SK-N-SH treated with all-trans-retinoic acid at 6 μM for 48 hours (cell line): ENCODE results near the gene PAQR5.

Source experiments
- ATAC-seq: fragments of 200-7000 bp; cut with Tn5 transposase; 3 replicates; pipeline ENCODE4 v1.9.1; 2020; ENCODE audit warnings: mild to moderate bottlenecking, moderate library complexity
- ARNTL ChIP-seq: fragments of 450-650 bp; formaldehyde crosslinking; IDR thresholded peaks from 2 replicates; pipeline ENCODE4 v1.5.0; 2020; ENCODE audit warnings: low read depth, mild to moderate bottlenecking, moderate library complexity, borderline replicate concordance
- BACH2 ChIP-seq: fragments of 250-450 bp; sonication (Bioruptor Pico); IDR thresholded peaks from 2 replicates; pipeline ENCODE4 v1.9.0; 2021; ENCODE audit warnings: mild to moderate bottlenecking, borderline replicate concordance
- CREB5 ChIP-seq: fragments of 250-450 bp; sonication (Bioruptor Pico); IDR thresholded peaks from 2 replicates; pipeline ENCODE4 v1.5.1; 2020; ENCODE audit warnings: low read depth, mild to moderate bottlenecking, moderate library complexity
- CSDC2 ChIP-seq: fragments of 250-450 bp; sonication (Bioruptor Pico); IDR thresholded peaks from 2 replicates; pipeline ENCODE4 v1.5.0; 2020; ENCODE audit warnings: mild to moderate bottlenecking, moderate library complexity
- CSRNP3 ChIP-seq: fragments of 250-450 bp; sonication (Bioruptor Pico); IDR thresholded peaks from 2 replicates; pipeline ENCODE4 v1.5.1; 2021; ENCODE audit warnings: mild to moderate bottlenecking, moderate library complexity
- ESRRG ChIP-seq: fragments of 250-450 bp; sonication (Bioruptor Pico); IDR thresholded peaks from 2 replicates; pipeline ENCODE4 v1.6.1; 2021; ENCODE audit warnings: mild to moderate bottlenecking
- ISL1 ChIP-seq: fragments of 250-450 bp; sonication (Bioruptor Pico); IDR thresholded peaks from 2 replicates; pipeline ENCODE4 v2.1.2; 2022; ENCODE audit warnings: mild to moderate bottlenecking, moderate library complexity
- OSR1 ChIP-seq: fragments of 250-450 bp; sonication (Bioruptor Pico); IDR thresholded peaks from 2 replicates; pipeline ENCODE4 v1.8.0; 2022; ENCODE audit warnings: moderate library complexity, mild to moderate bottlenecking, inconsistent platforms
- PATZ1 ChIP-seq: fragments of 250-450 bp; sonication (Bioruptor Pico); IDR thresholded peaks from 2 replicates; pipeline ENCODE4 v1.8.0; 2020; ENCODE audit warnings: mild to moderate bottlenecking, moderate library complexity, borderline replicate concordance
- POU6F1 ChIP-seq: fragments of 250-450 bp; sonication (Bioruptor Pico); IDR thresholded peaks from 2 replicates; pipeline ENCODE4 v1.8.0; 2021; ENCODE audit warnings: low read depth, mild to moderate bottlenecking, moderate library complexity, borderline replicate concordance
- RARB ChIP-seq: fragments of 250-450 bp; sonication (Bioruptor Pico); IDR thresholded peaks from 2 replicates; pipeline ENCODE4 v1.8.0; 2021; ENCODE audit warnings: mild to moderate bottlenecking, moderate library complexity
- SNAI2 ChIP-seq: fragments of 250-450 bp; sonication (Bioruptor Pico); IDR thresholded peaks from 2 replicates; pipeline ENCODE4 v1.5.0; 2020; ENCODE audit warnings: mild to moderate bottlenecking, moderate library complexity
- TCF4 ChIP-seq: fragments of 250-450 bp; sonication (Bioruptor Pico); IDR thresholded peaks from 2 replicates; pipeline ENCODE4 v1.8.0; 2021; ENCODE audit warnings: mild to moderate bottlenecking, moderate library complexity, borderline replicate concordance
- TOX ChIP-seq: fragments of 250-450 bp; sonication (Bioruptor Pico); IDR thresholded peaks from 2 replicates; pipeline ENCODE4 v1.8.0; 2021; ENCODE audit warnings: mild to moderate bottlenecking, moderate library complexity, borderline replicate concordance
- TSHZ2 ChIP-seq: fragments of 250-450 bp; sonication (Bioruptor Pico); IDR thresholded peaks from 2 replicates; pipeline ENCODE4 v1.5.0; 2020; ENCODE audit warnings: mild to moderate bottlenecking, moderate library complexity
- ZC3H10 ChIP-seq: fragments of 250-450 bp; sonication (Bioruptor Pico); IDR thresholded peaks from 2 replicates; pipeline ENCODE4 v1.5.1; 2021; ENCODE audit warnings: mild to moderate bottlenecking, moderate library complexity
- ZFP3 ChIP-seq: fragments of 250-450 bp; sonication (Bioruptor Pico); IDR thresholded peaks from 2 replicates; pipeline ENCODE4 v1.5.0; 2020; ENCODE audit warnings: mild to moderate bottlenecking, moderate library complexity
- ZFP30 ChIP-seq: fragments of 450-650 bp; formaldehyde crosslinking; IDR thresholded peaks from 2 replicates; pipeline ENCODE4 v1.5.0; 2022; ENCODE audit warnings: mild to moderate bottlenecking, moderate library complexity
- ZNF565 ChIP-seq: fragments of 450-650 bp; formaldehyde crosslinking; conservative IDR thresholded peaks from 2 replicates; pipeline ENCODE4 v1.5.0; 2020; ENCODE audit warnings: low read depth, mild to moderate bottlenecking, moderate library complexity
- ZNF70 ChIP-seq: fragments of 450-650 bp; formaldehyde crosslinking; IDR thresholded peaks from 2 replicates; pipeline ENCODE4 v1.5.0; 2020; ENCODE audit warnings: mild to moderate bottlenecking, moderate library complexity
- ZNF8 ChIP-seq: fragments of 450-650 bp; formaldehyde crosslinking; IDR thresholded peaks from 2 replicates; pipeline ENCODE4 v1.5.0; 2020; ENCODE audit warnings: mild to moderate bottlenecking, moderate library complexity

PAQR5 gene

GRCh38 chr15:69328080-69328479 lies 29.4 kb downstream of the PAQR5 start:
- no peak for ATAC-seq
- no peak for TF ChIP-seq ARNTL (CRISPR knock-in tag)

GRCh38 chr15:69328739-69329138 lies 30.0 kb downstream of the PAQR5 start:
- ATAC-seq = no peak
- TF ChIP-seq ZFP30 = no peak
- no peak for TF ChIP-seq RARB (CRISPR knock-in tag)
- no peak for TF ChIP-seq ZFP3 (CRISPR knock-in tag)
- TF ChIP-seq TOX (CRISPR knock-in tag) = no peak
- TF ChIP-seq CREB5 (CRISPR knock-in tag) = no peak
- no peak for TF ChIP-seq TSHZ2
- no peak for TF ChIP-seq CSRNP3 (CRISPR knock-in tag)
- no peak for TF ChIP-seq ZNF70 (CRISPR knock-in tag)

- no peak for TF ChIP-seq CSRNP3 (CRISPR knock-in tag)
- TF ChIP-seq TCF4 (CRISPR knock-in tag) = no peak
- TF ChIP-seq ZNF70 (CRISPR knock-in tag) = no peak
- TF ChIP-seq ZNF565 (CRISPR knock-in tag) = no peak
- TF ChIP-seq TOX (CRISPR knock-in tag) = no peak
- TF ChIP-seq ESRRG (CRISPR knock-in tag) = no peak
- no peak for TF ChIP-seq ARNTL (CRISPR knock-in tag)
- no peak for TF ChIP-seq OSR1 (CRISPR knock-in tag)
- TF ChIP-seq SNAI2 = no peak
- no peak for TF ChIP-seq POU6F1
- TF ChIP-seq ZNF8 = no peak
- no peak for TF ChIP-seq ZC3H10 (CRISPR knock-in tag)
- no peak for TF ChIP-seq ISL1 (CRISPR knock-in tag)
- no peak for TF ChIP-seq TSHZ2
- TF ChIP-seq CSDC2 (CRISPR knock-in tag) = no peak
- no peak for TF ChIP-seq PATZ1 (CRISPR knock-in tag)
- no peak for TF ChIP-seq CREB5 (CRISPR knock-in tag)
- TF ChIP-seq ZFP30 = no peak
- TF ChIP-seq BACH2 (CRISPR knock-in tag) = no peak
- ATAC-seq = no peak
Observed at GRCh38 chr15:69337138-69337537, 38.4 kb downstream of the PAQR5 start.
